ENCODE data around the gene KLK14.

Gene KLK14

GRCh38 chr19:51096473-51097165 lies 13.9 kb upstream of the KLK14 start:
- Histone ChIP-seq H3K9ac (ENCODE audit: low read length) (no peak overlapping the region), H3K4me3 (ENCODE audit: low read depth, low read length) (no peak overlapping the region), H3K9me3 (ENCODE audit: control insufficient read depth, insufficient read depth, low read depth, low read length) (no peaks in the 10 kb centered on the region), H3K4me1 (ENCODE audit: control insufficient read depth, insufficient read depth, low read length) (peaks cover 9% of the 10 kb centered on the region; the same call in 1 of the 2 replicates), H3K27ac (ENCODE audit: low read depth, low read length) (no peak overlapping the region), H3K36me3 (ENCODE audit: control insufficient read depth, insufficient read depth, low read length) (peaks cover 4% of the 10 kb centered on the region; the same call in 1 of the 2 replicates), H3K27me3 (ENCODE audit: control insufficient read depth, insufficient read depth, low read length) (no peaks in the 10 kb centered on the region)

GRCh38 chr19:51094696-51095279 lies 12.1 kb upstream of the KLK14 start:
- Histone ChIP-seq H3K9me3 (ENCODE audit: control insufficient read depth, insufficient read depth, low read depth, low read length) (no peaks in the 10 kb centered on the region), H3K36me3 (ENCODE audit: control insufficient read depth, insufficient read depth, low read length) (0 out of 2 replicates have a peak, but pooled peaks cover 4% of the 10 kb centered on the region), H3K27me3 (ENCODE audit: control insufficient read depth, insufficient read depth, low read length) (peaks cover 3% of the 10 kb centered on the region; the same call in 1 of the 2 replicates), H3K4me3 (ENCODE audit: low read depth, low read length) (no peak overlapping the region), H3K9ac (ENCODE audit: low read length) (no peak overlapping the region), H3K4me1 (ENCODE audit: control insufficient read depth, insufficient read depth, low read length) (peaks cover 9% of the 10 kb centered on the region; the same call in 1 of the 2 replicates), H3K27ac (ENCODE audit: low read depth, low read length) (no peak overlapping the region)

- Histone ChIP-seq H3K36me3 (ENCODE audit: control insufficient read depth, insufficient read depth, low read length) (0 out of 2 replicates have a peak, but pooled peaks cover 4% of the 10 kb centered on the region), H3K27ac (ENCODE audit: low read depth, low read length) (no peak overlapping the region), H3K27me3 (ENCODE audit: control insufficient read depth, insufficient read depth, low read length) (peaks cover 3% of the 10 kb centered on the region; the same call in 1 of the 2 replicates), H3K9me3 (ENCODE audit: control insufficient read depth, insufficient read depth, low read depth, low read length) (no peaks in the 10 kb centered on the region), H3K4me3 (ENCODE audit: low read depth, low read length) (no peak overlapping the region), H3K9ac (ENCODE audit: low read length) (no peak overlapping the region), H3K4me1 (ENCODE audit: control insufficient read depth, insufficient read depth, low read length) (peaks cover 5% of the 10 kb centered on the region; the same call in 1 of the 2 replicates)
These were observed 11.0 kb upstream of the KLK14 start for GRCh38 chr19:51093510-51094345.

GRCh38 chr19:51093101-51093500 lies 10.4 kb upstream of the KLK14 start:
- H3K9me3 ChIP-seq (ENCODE audit: control insufficient read depth, insufficient read depth, low read depth, low read length) = no peaks in the 10 kb centered on the region
- H3K27ac ChIP-seq (ENCODE audit: low read depth, low read length) = no peak overlapping the region
- no peak overlapping the region for H3K9ac ChIP-seq (ENCODE audit: low read length)
- 0 out of 2 replicates have a peak, but pooled peaks cover 4% of the 10 kb centered on the region for H3K36me3 ChIP-seq (ENCODE audit: control insufficient read depth, insufficient read depth, low read length)
- H3K4me3 ChIP-seq (ENCODE audit: low read depth, low read length) = no peak overlapping the region
- H3K4me1 ChIP-seq (ENCODE audit: control insufficient read depth, insufficient read depth, low read length) = peaks cover 5% of the 10 kb centered on the region; the same call in 1 of the 2 replicates
- peaks cover 3% of the 10 kb centered on the region; the same call in 1 of the 2 replicates for H3K27me3 ChIP-seq (ENCODE audit: control insufficient read depth, insufficient read depth, low read length)

GRCh38 chr19:51091895-51092873 lies 9.5 kb upstream of the KLK14 start:
- Histone ChIP-seq H3K4me3 (ENCODE audit: low read depth, low read length) (no peak overlapping the region), H3K27ac (ENCODE audit: low read depth, low read length) (no peak overlapping the region)

GRCh38 chr19:51091126-51091525 lies 8.4 kb upstream of the KLK14 start:
- Histone ChIP-seq H3K9me3 (ENCODE audit: control insufficient read depth, insufficient read depth, low read depth, low read length) (no peaks in the 10 kb centered on the region), H3K9ac (ENCODE audit: low read length) (no peak overlapping the region), H3K4me1 (ENCODE audit: control insufficient read depth, insufficient read depth, low read length) (peaks cover 8% of the 10 kb centered on the region; the same call in 1 of the 2 replicates), H3K36me3 (ENCODE audit: control insufficient read depth, insufficient read depth, low read length) (no peaks in the 10 kb centered on the region), H3K4me3 (ENCODE audit: low read depth, low read length) (no peak overlapping the region), H3K27ac (ENCODE audit: low read depth, low read length) (no peak overlapping the region), H3K27me3 (ENCODE audit: control insufficient read depth, insufficient read depth, low read length) (peaks cover 3% of the 10 kb centered on the region; the same call in 1 of the 2 replicates)

More at GRCh38 chr19:51091895-51092873, 9.5 kb upstream of the KLK14 start:
- H3K9me3 ChIP-seq (ENCODE audit: control insufficient read depth, insufficient read depth, low read depth, low read length) = no peaks in the 10 kb centered on the region
- H3K27me3 ChIP-seq (ENCODE audit: control insufficient read depth, insufficient read depth, low read length) = peaks cover 3% of the 10 kb centered on the region; the same call in 1 of the 2 replicates
- H3K9ac ChIP-seq (ENCODE audit: low read length) = no peak overlapping the region
- no peaks in the 10 kb centered on the region for H3K36me3 ChIP-seq (ENCODE audit: control insufficient read depth, insufficient read depth, low read length)
- peaks cover 5% of the 10 kb centered on the region; the same call in 1 of the 2 replicates for H3K4me1 ChIP-seq (ENCODE audit: control insufficient read depth, insufficient read depth, low read length)

- no peak overlapping the region for H3K9ac ChIP-seq (ENCODE audit: low read length)
- H3K27me3 ChIP-seq (ENCODE audit: control insufficient read depth, insufficient read depth, low read length) = peaks cover 3% of the 10 kb centered on the region; the same call in 1 of the 2 replicates
- H3K9me3 ChIP-seq (ENCODE audit: control insufficient read depth, insufficient read depth, low read depth, low read length) = no peaks in the 10 kb centered on the region
- H3K4me1 ChIP-seq (ENCODE audit: control insufficient read depth, insufficient read depth, low read length) = peaks cover 8% of the 10 kb centered on the region; the same call in 1 of the 2 replicates
- no peak overlapping the region for H3K27ac ChIP-seq (ENCODE audit: low read depth, low read length)
- H3K4me3 ChIP-seq (ENCODE audit: low read depth, low read length) = no peak overlapping the region
- H3K36me3 ChIP-seq (ENCODE audit: control insufficient read depth, insufficient read depth, low read length) = no peaks in the 10 kb centered on the region
These were observed 7.8 kb upstream of the KLK14 start for GRCh38 chr19:51090471-51090870.

- H3K27me3 ChIP-seq (ENCODE audit: control insufficient read depth, insufficient read depth, low read length) = peaks cover 3% of the 10 kb centered on the region; the same call in 1 of the 2 replicates
- no peaks in the 10 kb centered on the region for H3K36me3 ChIP-seq (ENCODE audit: control insufficient read depth, insufficient read depth, low read length)
These were observed 7.1 kb upstream of the KLK14 start for GRCh38 chr19:51089786-51090185.

GRCh38 chr19:51086153-51086850 lies 3.6 kb upstream of the KLK14 start:
- H3K27me3 ChIP-seq (ENCODE audit: control insufficient read depth, insufficient read depth, low read length) = peaks cover 8% of the 10 kb centered on the region; the same call in 1 of the 2 replicates
- H3K9me3 ChIP-seq (ENCODE audit: control insufficient read depth, insufficient read depth, low read depth, low read length) = no peaks in the 10 kb centered on the region
- H3K4me1 ChIP-seq (ENCODE audit: control insufficient read depth, insufficient read depth, low read length) = peaks cover 7% of the 10 kb centered on the region; the same call in 1 of the 2 replicates
- no peak overlapping the region for H3K9ac ChIP-seq (ENCODE audit: low read length)
- H3K36me3 ChIP-seq (ENCODE audit: control insufficient read depth, insufficient read depth, low read length) = no peaks in the 10 kb centered on the region
- H3K27ac ChIP-seq (ENCODE audit: low read depth, low read length) = no peak overlapping the region
- H3K4me3 ChIP-seq (ENCODE audit: low read depth, low read length) = no peak overlapping the region

More at GRCh38 chr19:51089786-51090185, 7.1 kb upstream of the KLK14 start:
- Histone ChIP-seq H3K4me3 (ENCODE audit: low read depth, low read length) (no peak overlapping the region), H3K9ac (ENCODE audit: low read length) (no peak overlapping the region), H3K27ac (ENCODE audit: low read depth, low read length) (no peak overlapping the region), H3K9me3 (ENCODE audit: control insufficient read depth, insufficient read depth, low read depth, low read length) (no peaks in the 10 kb centered on the region), H3K4me1 (ENCODE audit: control insufficient read depth, insufficient read depth, low read length) (peaks cover 8% of the 10 kb centered on the region; the same call in 1 of the 2 replicates)

Measured in HUES6 (cell line).